ENCODE measurements around the gene CADPS.

Gene CADPS

GRCh38 chr3:62675492-62675891, 199.7 kb downstream of the CADPS start:
- ATAC-seq, result no peak
- no peak for TF ChIP-seq PPARA (CRISPR knock-in tag; IDR thresholded peaks at IDR 0.05; ENCODE audit: borderline replicate concordance)
- no peak for TF ChIP-seq TSHZ2 (CRISPR knock-in tag; IDR thresholded peaks at IDR 0.05)
- TF ChIP-seq GLIS3 (CRISPR knock-in tag; IDR thresholded peaks at IDR 0.05), result no peak
- no peak for TF ChIP-seq ZC3H10 (CRISPR knock-in tag; IDR thresholded peaks at IDR 0.05)
- TF ChIP-seq, protein P1, sequence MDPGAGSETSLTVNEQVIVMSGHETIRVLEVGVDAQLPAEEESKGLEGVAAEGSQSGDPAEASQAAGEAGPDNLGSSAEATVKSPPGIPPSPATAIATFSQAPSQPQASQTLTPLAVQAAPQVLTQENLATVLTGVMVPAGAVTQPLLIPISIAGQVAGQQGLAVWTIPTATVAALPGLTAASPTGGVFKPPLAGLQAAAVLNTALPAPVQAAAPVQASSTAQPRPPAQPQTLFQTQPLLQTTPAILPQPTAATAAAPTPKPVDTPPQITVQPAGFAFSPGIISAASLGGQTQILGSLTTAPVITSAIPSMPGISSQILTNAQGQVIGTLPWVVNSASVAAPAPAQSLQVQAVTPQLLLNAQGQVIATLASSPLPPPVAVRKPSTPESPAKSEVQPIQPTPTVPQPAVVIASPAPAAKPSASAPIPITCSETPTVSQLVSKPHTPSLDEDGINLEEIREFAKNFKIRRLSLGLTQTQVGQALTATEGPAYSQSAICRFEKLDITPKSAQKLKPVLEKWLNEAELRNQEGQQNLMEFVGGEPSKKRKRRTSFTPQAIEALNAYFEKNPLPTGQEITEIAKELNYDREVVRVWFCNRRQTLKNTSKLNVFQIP (CRISPR knock-in tag; IDR thresholded peaks at IDR 0.05; ENCODE audit: borderline replicate concordance, low read depth), result no peak
- no peak for TF ChIP-seq ZNF70 (CRISPR knock-in tag; IDR thresholded peaks at IDR 0.05)
- no peak for TF ChIP-seq OSR1 (CRISPR knock-in tag; IDR thresholded peaks at IDR 0.05)
- no peak for TF ChIP-seq PATZ1 (CRISPR knock-in tag; IDR thresholded peaks at IDR 0.05; ENCODE audit: borderline replicate concordance)
- no peak for TF ChIP-seq ZNF8 (CRISPR knock-in tag; IDR thresholded peaks at IDR 0.05)
- TF ChIP-seq TCF4 (CRISPR knock-in tag; IDR thresholded peaks at IDR 0.05; ENCODE audit: borderline replicate concordance), result no peak
- TF ChIP-seq, protein P2, sequence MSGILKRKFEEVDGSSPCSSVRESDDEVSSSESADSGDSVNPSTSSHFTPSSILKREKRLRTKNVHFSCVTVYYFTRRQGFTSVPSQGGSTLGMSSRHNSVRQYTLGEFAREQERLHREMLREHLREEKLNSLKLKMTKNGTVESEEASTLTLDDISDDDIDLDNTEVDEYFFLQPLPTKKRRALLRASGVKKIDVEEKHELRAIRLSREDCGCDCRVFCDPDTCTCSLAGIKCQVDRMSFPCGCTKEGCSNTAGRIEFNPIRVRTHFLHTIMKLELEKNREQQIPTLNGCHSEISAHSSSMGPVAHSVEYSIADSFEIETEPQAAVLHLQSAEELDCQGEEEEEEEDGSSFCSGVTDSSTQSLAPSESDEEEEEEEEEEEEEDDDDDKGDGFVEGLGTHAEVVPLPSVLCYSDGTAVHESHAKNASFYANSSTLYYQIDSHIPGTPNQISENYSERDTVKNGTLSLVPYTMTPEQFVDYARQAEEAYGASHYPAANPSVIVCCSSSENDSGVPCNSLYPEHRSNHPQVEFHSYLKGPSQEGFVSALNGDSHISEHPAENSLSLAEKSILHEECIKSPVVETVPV (CRISPR knock-in tag; IDR thresholded peaks at IDR 0.05), result no peak
- no peak for TF ChIP-seq TOX (CRISPR knock-in tag; IDR thresholded peaks at IDR 0.05; ENCODE audit: borderline replicate concordance)

GRCh38 chr3:62672988-62673313, 202.3 kb downstream of the CADPS start:
- no peak for ATAC-seq

More at GRCh38 chr3:62672988-62673313, 202.3 kb downstream of the CADPS start:
- no peak for TF ChIP-seq ZFP3 (CRISPR knock-in tag; IDR thresholded peaks at IDR 0.05)
- TF ChIP-seq OSR1 (CRISPR knock-in tag; IDR thresholded peaks at IDR 0.05), result no peak
- TF ChIP-seq ARNTL (CRISPR knock-in tag; IDR thresholded peaks at IDR 0.05; ENCODE audit: borderline replicate concordance, low read depth), result no peak
- TF ChIP-seq ZFP30 (CRISPR knock-in tag; IDR thresholded peaks at IDR 0.05), result no peak
- no peak for TF ChIP-seq TOX (CRISPR knock-in tag; IDR thresholded peaks at IDR 0.05; ENCODE audit: borderline replicate concordance)
- no peak for TF ChIP-seq PATZ1 (CRISPR knock-in tag; IDR thresholded peaks at IDR 0.05; ENCODE audit: borderline replicate concordance)
- TF ChIP-seq, protein P2 (CRISPR knock-in tag; IDR thresholded peaks at IDR 0.05), result no peak
- no peak for TF ChIP-seq CREB5 (CRISPR knock-in tag; IDR thresholded peaks at IDR 0.05; ENCODE audit: low read depth)
- no peak for TF ChIP-seq ISL1 (CRISPR knock-in tag; IDR thresholded peaks at IDR 0.05)
- TF ChIP-seq ZNF8 (CRISPR knock-in tag; IDR thresholded peaks at IDR 0.05), result no peak
- TF ChIP-seq BACH2 (CRISPR knock-in tag; IDR thresholded peaks at IDR 0.05; ENCODE audit: borderline replicate concordance), result no peak
- TF ChIP-seq ZNF565 (CRISPR knock-in tag; conservative IDR thresholded peaks at IDR 0.05; ENCODE audit: low read depth), result no peak
